Measurements from ENCODE around the gene EP400.
"Not testable (repeated sequence)": the region's sequence is repeated elsewhere in the genome, so short reads cannot be mapped to it uniquely, and the experiment has no call there.

EP400 gene

DNA sequence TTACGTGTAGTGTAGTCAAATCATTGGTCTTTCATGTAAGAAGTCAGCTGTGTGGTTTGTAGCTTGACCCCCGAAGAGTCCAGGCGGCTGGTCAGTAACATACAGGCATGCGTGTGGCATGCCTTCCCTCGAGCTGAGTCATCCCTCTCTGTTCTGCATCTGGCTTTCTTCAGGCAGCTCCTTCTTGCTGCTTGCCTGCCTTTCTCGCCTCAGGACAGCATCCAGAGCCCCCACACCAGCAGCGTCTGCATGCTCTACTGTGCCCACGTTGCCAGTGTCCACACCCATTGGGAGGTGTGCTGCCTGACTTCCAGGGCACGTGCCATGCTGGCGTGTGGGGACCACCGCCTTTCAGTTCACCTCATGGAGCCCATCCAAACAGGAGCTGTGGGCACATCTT lies 96.8 kb downstream of the EP400 start:
- Histone ChIP-seq H3K36me3 (ENCODE audit: control insufficient read depth, insufficient read depth, low read length) (peaks cover 41% of the 10 kb centered on the region), H3K27ac (ENCODE audit: insufficient read depth, low read depth, low read length, poor library complexity, severe bottlenecking) (no peak overlapping the region), H3K27me3 (ENCODE audit: control insufficient read depth, insufficient read depth, low read length, poor library complexity, severe bottlenecking) (no peaks in the 10 kb centered on the region), H3K4me3 (ENCODE audit: insufficient read depth, low read depth, low read length) (no peak overlapping the region), H3K9me3 (ENCODE audit: control insufficient read depth, low read length) (no peaks in the 10 kb centered on the region), H3K4me1 (ENCODE audit: control insufficient read depth, insufficient read depth, low read length) (no peaks in the 10 kb centered on the region)
- WGBS, 2 experiments = 88 to 90% methylated on average over 11 of the region's 11 CpGs

DNA sequence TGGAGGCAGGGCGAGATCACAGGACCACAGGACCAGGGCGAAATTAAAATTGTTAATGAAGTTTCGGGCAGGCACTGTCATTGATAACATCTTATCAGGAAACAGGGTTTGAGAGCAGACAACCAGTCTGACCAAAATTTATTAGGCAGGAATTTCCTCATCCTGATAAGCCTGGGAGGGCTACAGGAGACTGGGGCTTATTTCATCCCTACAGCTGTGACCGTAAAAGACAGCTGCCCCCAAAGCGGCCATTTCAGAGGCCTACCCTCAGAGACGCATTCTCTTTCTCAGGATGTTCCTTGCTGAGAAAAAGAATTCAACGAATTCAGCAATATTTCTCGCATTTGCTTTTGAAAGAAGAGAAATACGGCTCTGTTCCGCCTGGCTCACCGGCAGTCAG lies 97.9 kb downstream of the EP400 start:
- H3K27ac ChIP-seq (ENCODE audit: insufficient read depth, low read depth, low read length, poor library complexity, severe bottlenecking); H3K4me3 ChIP-seq (ENCODE audit: insufficient read depth, low read depth, low read length); H3K4me1 ChIP-seq (ENCODE audit: control insufficient read depth, insufficient read depth, low read length); H3K9me3 ChIP-seq (ENCODE audit: control insufficient read depth, low read length); H3K27me3 ChIP-seq (ENCODE audit: control insufficient read depth, insufficient read depth, low read length, poor library complexity, severe bottlenecking): not testable (repeated sequence)
- H3K36me3 ChIP-seq (ENCODE audit: control insufficient read depth, insufficient read depth, low read length) = peaks cover 44% of the 10 kb centered on the region
- WGBS, 2 experiments = 71 to 72% methylated on average over 11 of the region's 11 CpGs

DNA sequence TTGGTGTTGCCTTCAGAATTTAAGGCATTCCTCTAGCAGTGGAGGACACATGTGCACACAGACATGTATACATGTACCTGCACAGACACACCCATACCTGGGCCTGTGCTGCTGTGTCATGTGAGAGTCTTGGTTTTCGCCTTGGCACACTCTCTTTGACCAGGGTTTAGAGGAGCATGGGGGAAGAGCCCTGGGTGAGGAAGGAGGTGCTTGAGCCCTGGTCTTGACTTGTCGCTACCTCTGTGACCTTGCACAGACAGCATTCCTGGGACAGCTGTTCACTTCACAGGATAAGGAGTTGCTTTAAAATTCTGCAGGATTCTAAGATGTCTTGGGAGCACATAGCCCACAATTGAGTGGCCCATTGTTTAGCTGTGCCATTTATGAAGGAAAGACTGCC lies 99.7 kb downstream of the EP400 start:
- no peaks in the 10 kb centered on the region for H3K4me1 ChIP-seq (ENCODE audit: control insufficient read depth, insufficient read depth, low read length)
- 88 to 96% methylated on average over 2 of the region's 2 CpGs for WGBS, 2 experiments
- H3K27me3 ChIP-seq (ENCODE audit: control insufficient read depth, insufficient read depth, low read length, poor library complexity, severe bottlenecking) = no peaks in the 10 kb centered on the region
- H3K36me3 ChIP-seq (ENCODE audit: control insufficient read depth, insufficient read depth, low read length) = peaks cover 50% of the 10 kb centered on the region
- H3K4me3 ChIP-seq (ENCODE audit: insufficient read depth, low read depth, low read length) = no peak overlapping the region
- H3K27ac ChIP-seq (ENCODE audit: insufficient read depth, low read depth, low read length, poor library complexity, severe bottlenecking) = no peak overlapping the region
- H3K9me3 ChIP-seq (ENCODE audit: control insufficient read depth, low read length) = no peaks in the 10 kb centered on the region

DNA sequence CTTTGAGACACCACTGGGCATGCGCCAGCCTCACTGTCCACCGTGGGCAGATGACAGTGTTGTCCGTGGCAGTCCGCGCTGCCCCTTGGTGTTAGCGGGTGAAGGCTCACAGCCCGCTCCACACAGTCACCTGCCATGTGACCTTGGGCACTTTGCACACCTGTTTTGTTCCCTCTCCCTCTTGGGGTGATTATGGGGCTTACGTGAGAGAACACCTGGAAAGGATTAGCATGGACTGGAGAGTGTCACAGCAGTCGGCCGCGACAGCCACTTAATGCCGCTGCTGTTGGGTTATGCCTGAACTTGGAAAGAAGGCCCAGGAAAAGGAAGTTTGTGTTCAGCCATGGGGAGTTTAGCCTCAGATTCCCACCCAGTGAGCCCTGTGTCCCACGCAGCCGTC lies 100.1 kb downstream of the EP400 start:
- Histone ChIP-seq H3K36me3 (ENCODE audit: control insufficient read depth, insufficient read depth, low read length) (peaks cover 51% of the 10 kb centered on the region), H3K4me1 (ENCODE audit: control insufficient read depth, insufficient read depth, low read length) (no peaks in the 10 kb centered on the region), H3K27ac (ENCODE audit: insufficient read depth, low read depth, low read length, poor library complexity, severe bottlenecking) (no peak overlapping the region), H3K9me3 (ENCODE audit: control insufficient read depth, low read length) (no peaks in the 10 kb centered on the region), H3K4me3 (ENCODE audit: insufficient read depth, low read depth, low read length) (no peak overlapping the region), H3K27me3 (ENCODE audit: control insufficient read depth, insufficient read depth, low read length, poor library complexity, severe bottlenecking) (no peaks in the 10 kb centered on the region)
- WGBS, 2 experiments = 96 to 97% methylated on average over 14 of the region's 14 CpGs

DNA sequence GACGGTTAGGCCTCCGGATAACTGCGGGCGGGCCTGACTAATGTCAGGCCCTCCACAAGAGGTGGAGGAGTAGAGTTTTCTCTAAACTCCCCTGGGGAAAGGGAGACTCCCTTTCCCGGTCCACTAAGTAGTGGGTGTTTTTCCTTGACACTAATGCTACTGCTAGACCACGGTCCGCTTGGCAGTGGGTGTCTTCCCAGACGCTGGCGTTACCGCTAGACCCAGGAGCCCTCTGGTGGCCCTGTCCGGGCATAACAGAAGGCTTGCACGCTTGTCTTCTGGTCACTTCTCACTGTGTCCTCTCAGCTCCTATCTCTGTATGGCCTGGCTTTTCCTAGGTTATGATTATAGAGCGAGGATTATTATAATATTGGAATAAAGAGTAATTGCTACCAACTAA lies 102.0 kb downstream of the EP400 start:
- not testable (repeated sequence) for H3K4me1 ChIP-seq (ENCODE audit: control insufficient read depth, insufficient read depth, low read length); H3K27ac ChIP-seq (ENCODE audit: insufficient read depth, low read depth, low read length, poor library complexity, severe bottlenecking); H3K4me3 ChIP-seq (ENCODE audit: insufficient read depth, low read depth, low read length); H3K27me3 ChIP-seq (ENCODE audit: control insufficient read depth, insufficient read depth, low read length, poor library complexity, severe bottlenecking); H3K9me3 ChIP-seq (ENCODE audit: control insufficient read depth, low read length)
- WGBS, 2 experiments = 80 to 91% methylated on average over 9 to 12 of the region's 13 CpGs
- peaks cover 37% of the 10 kb centered on the region for H3K36me3 ChIP-seq (ENCODE audit: control insufficient read depth, insufficient read depth, low read length)

DNA sequence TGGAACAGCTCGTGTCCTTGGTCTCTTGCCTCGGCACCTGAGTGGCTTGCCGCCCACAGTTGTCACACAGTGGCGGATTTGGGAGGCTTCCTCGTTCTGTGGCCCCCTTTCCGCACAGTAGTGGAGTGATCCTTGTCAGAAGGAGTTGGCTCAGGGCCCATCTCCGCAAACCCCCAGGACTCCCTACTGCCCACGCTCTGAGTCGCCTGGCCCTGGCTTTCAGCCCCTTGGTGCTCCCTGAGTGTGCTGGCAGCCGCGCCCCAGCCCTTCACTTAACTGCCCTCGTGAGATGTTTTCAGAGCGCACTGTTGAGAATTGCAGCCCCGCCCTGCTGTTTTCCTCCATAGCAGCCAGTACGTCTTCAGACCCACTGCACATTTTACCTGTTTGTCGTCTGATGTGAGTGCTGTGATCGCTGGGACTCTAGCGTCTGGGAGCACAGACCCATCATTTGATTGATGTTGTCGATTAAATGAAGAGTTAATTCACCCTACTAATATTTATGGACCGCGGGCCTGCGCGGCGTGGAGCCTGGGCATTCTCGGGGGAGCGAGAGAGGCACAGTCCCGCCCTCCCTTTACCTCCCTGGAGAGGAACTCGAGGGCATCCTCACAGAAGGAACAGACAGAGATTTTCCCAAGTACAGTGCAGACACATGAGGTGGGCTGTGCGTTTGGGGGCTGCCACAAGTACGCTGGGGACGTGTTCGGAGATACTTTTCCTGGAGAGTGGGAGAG lies 102.6 kb downstream of the EP400 start:
- 97% methylated on average over 31 to 32 of the region's 32 CpGs for WGBS, 2 experiments
- H3K4me3 ChIP-seq (ENCODE audit: insufficient read depth, low read depth, low read length) = no peak overlapping the region
- H3K4me1 ChIP-seq (ENCODE audit: control insufficient read depth, insufficient read depth, low read length) = no peaks in the 10 kb centered on the region
- H3K27me3 ChIP-seq (ENCODE audit: control insufficient read depth, insufficient read depth, low read length, poor library complexity, severe bottlenecking) = no peaks in the 10 kb centered on the region
- no peak overlapping the region for H3K27ac ChIP-seq (ENCODE audit: insufficient read depth, low read depth, low read length, poor library complexity, severe bottlenecking)
- H3K36me3 ChIP-seq (ENCODE audit: control insufficient read depth, insufficient read depth, low read length) = peaks cover 35% of the 10 kb centered on the region
- no peaks in the 10 kb centered on the region for H3K9me3 ChIP-seq (ENCODE audit: control insufficient read depth, low read length)

DNA sequence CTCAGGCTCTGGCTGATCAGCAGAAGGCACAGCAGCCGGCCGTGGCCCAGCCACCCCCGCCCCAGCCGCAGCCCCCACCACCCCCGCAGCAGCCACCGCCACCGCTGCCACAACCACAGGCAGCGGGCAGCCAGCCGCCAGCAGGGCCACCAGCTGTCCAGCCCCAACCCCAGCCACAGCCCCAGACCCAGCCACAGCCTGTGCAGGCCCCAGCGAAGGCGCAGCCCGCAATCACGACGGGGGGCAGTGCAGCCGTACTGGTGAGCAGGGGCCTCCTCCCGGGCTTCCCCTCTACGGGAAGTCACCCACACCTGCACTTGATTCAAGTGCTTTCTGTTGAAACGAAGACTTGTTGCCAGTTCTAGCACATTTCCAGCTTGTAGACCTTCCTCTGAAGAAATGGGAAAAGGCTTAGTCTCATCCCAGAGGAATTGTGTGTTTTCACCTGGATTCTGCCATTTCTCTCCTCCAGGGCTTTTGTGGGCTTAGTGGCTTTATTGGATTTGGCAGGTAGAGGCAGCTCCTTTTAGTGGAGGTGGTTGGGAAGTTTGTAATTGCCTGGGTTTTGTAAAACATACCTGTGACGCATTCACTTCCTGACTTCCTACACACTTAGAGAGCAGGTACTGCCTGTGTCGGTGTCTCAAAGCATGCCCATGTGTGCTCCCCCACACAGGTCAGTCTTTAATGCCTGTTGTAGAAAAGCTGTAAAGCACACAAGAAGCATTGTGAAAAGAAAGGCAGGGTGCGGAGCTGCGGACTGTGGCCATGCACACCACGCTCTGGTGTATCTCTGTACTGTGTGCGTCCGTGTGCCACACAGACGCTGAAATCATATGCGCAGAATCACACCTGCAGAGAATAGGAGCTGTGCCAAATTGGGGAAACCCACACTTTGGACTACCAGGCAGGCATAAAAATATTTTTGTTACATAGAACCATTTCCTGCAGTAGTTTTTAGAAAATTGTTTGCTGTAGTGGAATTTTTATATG lies 103.9 kb downstream of the EP400 start:
- Histone ChIP-seq H3K27ac (ENCODE audit: insufficient read depth, low read depth, low read length, poor library complexity, severe bottlenecking) (no peak overlapping the region), H3K4me3 (ENCODE audit: insufficient read depth, low read depth, low read length) (no peak overlapping the region), H3K4me1 (ENCODE audit: control insufficient read depth, insufficient read depth, low read length) (no peaks in the 10 kb centered on the region), H3K27me3 (ENCODE audit: control insufficient read depth, insufficient read depth, low read length, poor library complexity, severe bottlenecking) (no peaks in the 10 kb centered on the region), H3K9me3 (ENCODE audit: control insufficient read depth, low read length) (no peaks in the 10 kb centered on the region), H3K36me3 (ENCODE audit: control insufficient read depth, insufficient read depth, low read length) (peaks cover 35% of the 10 kb centered on the region)
- 95 to 96% methylated on average over 27 of the region's 27 CpGs for WGBS, 2 experiments

DNA sequence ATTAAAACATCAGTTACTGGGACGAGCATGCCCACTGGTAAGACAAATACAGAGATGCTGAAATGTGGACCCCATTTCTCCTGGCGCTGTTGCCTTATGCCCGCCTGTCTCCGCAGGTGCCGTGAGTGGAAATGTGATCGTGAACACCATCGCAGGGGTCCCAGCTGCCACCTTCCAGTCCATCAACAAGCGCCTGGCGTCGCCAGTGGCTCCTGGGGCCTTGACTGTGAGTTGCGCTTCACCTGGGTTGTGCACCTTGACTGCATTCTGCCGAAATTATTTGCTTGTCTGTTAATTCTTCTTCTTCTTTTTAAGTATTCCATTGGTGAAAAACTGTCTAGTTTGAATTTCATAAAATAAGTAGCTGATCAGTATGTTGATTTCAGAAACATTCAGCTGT lies 105.2 kb downstream of the EP400 start:
- H3K36me3 ChIP-seq (ENCODE audit: control insufficient read depth, insufficient read depth, low read length) = peaks cover 35% of the 10 kb centered on the region
- WGBS, 2 experiments = 95 to 97% methylated on average over 12 of the region's 12 CpGs
- no peaks in the 10 kb centered on the region for H3K27me3 ChIP-seq (ENCODE audit: control insufficient read depth, insufficient read depth, low read length, poor library complexity, severe bottlenecking)
- H3K4me3 ChIP-seq (ENCODE audit: insufficient read depth, low read depth, low read length) = no peak overlapping the region
- no peak overlapping the region for H3K27ac ChIP-seq (ENCODE audit: insufficient read depth, low read depth, low read length, poor library complexity, severe bottlenecking)
- no peaks in the 10 kb centered on the region for H3K4me1 ChIP-seq (ENCODE audit: control insufficient read depth, insufficient read depth, low read length)
- H3K9me3 ChIP-seq (ENCODE audit: control insufficient read depth, low read length) = no peaks in the 10 kb centered on the region

DNA sequence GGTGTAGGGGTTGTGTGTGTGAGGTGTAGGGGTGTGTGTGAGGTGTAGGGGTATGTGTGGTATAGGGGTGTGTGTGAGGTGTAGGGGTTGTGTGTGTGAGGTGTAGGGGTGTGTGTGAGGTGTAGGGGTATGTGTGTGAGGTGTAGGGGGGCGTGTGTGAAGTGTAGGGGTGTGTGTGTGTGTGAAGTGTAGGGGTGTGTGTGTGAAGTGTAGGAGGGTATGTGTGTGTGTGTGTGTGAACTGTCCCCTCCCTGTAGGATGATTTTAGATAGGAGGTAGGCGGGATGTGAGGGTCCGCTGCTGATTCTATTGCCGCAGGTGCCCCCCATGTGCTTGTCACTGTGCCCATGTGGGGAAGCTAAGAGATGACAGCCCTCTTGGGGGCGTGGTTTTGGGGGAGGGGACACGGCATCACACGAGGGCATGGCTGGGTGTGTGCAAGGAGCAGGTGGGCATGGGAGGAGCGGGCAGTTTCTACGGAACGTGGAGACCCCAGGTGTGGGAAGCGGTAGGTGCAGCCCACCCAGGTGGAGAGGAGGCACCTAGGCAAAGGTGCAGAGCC lies 105.9 kb downstream of the EP400 start:
- Histone ChIP-seq H3K4me1 (ENCODE audit: control insufficient read depth, insufficient read depth, low read length) (no peaks in the 10 kb centered on the region), H3K36me3 (ENCODE audit: control insufficient read depth, insufficient read depth, low read length) (peaks cover 32% of the 10 kb centered on the region)
- 94 to 95% methylated on average over 11 of the region's 11 CpGs for WGBS, 2 experiments

DNA sequence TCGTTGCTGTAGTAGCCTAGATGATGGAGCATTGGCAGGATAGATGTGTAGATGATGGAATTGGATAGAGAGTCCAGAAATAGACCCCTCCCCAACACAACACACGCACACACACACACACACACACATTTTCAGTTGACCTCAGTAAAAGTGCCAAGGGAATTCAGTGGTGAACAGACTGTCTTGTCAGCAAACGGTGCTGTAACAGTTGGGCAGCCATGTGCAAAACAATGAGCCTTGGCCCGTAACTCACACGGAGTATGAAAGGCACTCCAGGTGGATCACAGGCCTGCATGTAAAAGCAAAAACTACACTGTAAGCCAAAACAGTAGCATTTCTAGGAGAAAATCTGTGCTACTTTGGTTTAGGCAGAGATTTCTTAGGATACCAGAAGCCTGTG lies 106.6 kb downstream of the EP400 start:
- H3K4me1 ChIP-seq (ENCODE audit: control insufficient read depth, insufficient read depth, low read length) = no peaks in the 10 kb centered on the region
- WGBS, 2 experiments = 92 to 99% methylated on average over 5 of the region's 5 CpGs
- H3K4me3 ChIP-seq (ENCODE audit: insufficient read depth, low read depth, low read length) = no peak overlapping the region
- no peak overlapping the region for H3K27ac ChIP-seq (ENCODE audit: insufficient read depth, low read depth, low read length, poor library complexity, severe bottlenecking)
- no peaks in the 10 kb centered on the region for H3K27me3 ChIP-seq (ENCODE audit: control insufficient read depth, insufficient read depth, low read length, poor library complexity, severe bottlenecking)
- H3K36me3 ChIP-seq (ENCODE audit: control insufficient read depth, insufficient read depth, low read length) = peaks cover 25% of the 10 kb centered on the region
- no peaks in the 10 kb centered on the region for H3K9me3 ChIP-seq (ENCODE audit: control insufficient read depth, low read length)

More for the DNA sequence above, 105.9 kb downstream of the EP400 start:
- no peak overlapping the region for H3K27ac ChIP-seq (ENCODE audit: insufficient read depth, low read depth, low read length, poor library complexity, severe bottlenecking)
- H3K4me3 ChIP-seq (ENCODE audit: insufficient read depth, low read depth, low read length) = no peak overlapping the region
- H3K27me3 ChIP-seq (ENCODE audit: control insufficient read depth, insufficient read depth, low read length, poor library complexity, severe bottlenecking) = no peaks in the 10 kb centered on the region
- H3K9me3 ChIP-seq (ENCODE audit: control insufficient read depth, low read length) = no peaks in the 10 kb centered on the region
